HG03571 (cell line): ENCODE data around the gene MYADML2.
"Not testable (repeated sequence)": the region's sequence is repeated elsewhere in the genome, so short reads cannot be mapped to it uniquely, and the experiment has no call there.

ENCODE experiments used
- ATAC-seq: cut with Tn5 transposase; IDR thresholded peaks from one replicate; pipeline ENCODE4 v1.9.1; 2021; ENCODE audit not compliant: unreplicated experiment

Gene MYADML2, protein sequence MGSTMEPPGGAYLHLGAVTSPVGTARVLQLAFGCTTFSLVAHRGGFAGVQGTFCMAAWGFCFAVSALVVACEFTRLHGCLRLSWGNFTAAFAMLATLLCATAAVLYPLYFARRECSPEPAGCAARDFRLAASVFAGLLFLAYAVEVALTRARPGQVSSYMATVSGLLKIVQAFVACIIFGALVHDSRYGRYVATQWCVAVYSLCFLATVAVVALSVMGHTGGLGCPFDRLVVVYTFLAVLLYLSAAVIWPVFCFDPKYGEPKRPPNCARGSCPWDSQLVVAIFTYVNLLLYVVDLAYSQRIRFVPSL

DNA sequence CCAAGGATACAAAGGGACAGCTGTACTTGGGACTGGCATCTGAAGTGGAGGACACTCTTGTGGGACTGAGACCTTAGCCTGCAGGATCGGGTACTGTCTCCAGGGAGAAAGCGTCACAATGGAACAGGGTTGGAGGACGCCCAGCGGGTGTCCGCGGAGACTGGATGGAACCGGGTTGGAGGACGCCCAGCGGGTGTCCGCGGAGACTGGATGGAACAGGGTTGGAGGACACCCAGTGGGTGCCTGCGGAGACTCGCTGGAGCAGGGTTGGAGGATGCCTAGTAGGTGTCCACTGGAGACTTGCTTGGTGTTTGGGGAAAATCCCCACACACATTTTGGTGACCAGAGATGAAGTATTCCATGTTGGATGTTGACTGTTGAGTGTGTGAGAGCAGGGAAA lies at the start of gene MYADML2:
TSS of gene MYADML2 (minus strand) at position 45 of the 400 bp plus-strand sequence. CDS start 5,492 bp downstream, outside the sequence.
- no peak for ATAC-seq

DNA sequence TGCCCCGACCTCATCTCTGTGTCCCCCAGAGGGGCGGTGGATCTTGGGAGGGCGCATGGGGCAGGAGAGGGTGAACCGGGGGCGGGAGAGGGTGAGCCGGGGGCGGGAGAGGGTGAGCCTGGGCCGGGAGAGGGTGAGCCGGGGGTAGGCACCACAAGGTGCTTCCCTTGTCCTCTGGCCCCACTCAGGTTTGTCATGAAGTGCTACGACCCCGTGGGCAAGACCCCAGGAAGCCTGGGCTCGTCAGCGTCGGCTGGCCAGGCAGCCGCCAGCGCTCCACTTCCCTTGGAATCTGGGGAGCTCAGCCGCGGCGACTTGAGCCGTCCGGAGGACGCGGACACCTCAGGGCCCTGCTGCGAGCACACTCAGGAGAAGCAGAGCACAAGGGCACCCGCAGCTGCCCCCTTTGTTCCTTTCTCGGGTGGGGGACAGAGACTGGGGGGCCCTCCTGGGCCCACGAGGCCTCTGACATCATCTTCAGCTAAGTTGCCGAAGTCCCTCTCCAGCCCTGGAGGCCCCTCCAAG lies 49.3 kb upstream of the MYADML2 start:
- ATAC-seq = no peak

- no peak for ATAC-seq
These were observed 48.6 kb upstream of the MYADML2 start for GRCh38 chr17:81995463-81996231.

DNA sequence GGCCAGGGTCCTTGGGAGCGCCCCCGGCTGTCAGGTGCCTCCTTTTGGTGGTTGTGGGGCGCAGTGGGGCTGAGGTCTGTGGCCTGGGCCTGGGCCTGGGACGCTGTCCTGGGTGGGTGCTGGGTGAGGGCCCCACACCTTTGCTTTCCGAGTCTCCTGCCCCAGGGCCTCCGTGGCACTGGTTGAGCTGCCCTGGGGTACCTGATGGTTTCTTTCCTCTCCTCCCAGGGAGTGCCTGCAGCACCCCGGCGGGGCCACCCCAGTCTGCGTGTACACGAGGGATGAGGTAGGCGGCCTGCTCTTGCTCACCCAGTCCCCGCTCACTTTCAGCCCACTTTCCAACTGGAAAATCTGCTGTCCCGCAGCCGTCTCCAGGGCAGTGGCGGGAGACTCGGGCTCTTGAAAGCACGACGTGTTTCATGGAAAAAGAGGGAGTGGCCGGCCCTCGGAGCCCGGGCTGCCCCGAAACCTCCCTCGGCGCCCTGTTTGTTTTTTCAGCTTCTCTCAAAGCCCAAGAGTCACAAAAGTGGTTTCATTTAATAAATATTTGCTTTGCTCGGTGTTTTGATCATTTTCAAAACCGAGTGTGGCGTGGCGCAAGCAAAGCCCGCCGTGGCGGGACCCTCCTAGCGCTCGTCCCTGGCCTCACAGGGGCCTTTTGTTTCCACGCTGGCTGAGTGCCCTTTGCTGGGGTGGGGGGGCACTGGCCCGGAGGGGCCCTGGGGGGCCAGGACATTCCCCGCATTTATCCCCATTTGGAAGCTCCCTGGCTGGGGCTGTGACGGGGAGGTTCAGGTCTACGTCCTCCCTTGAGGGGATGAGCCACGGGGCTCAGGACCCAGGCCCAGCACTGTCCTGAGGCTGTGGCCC lies 47.8 kb upstream of the MYADML2 start:
- no peak for ATAC-seq

- ATAC-seq = no peak
These were observed 46.9 kb upstream of the MYADML2 start for GRCh38 chr17:81993729-81994592.

DNA sequence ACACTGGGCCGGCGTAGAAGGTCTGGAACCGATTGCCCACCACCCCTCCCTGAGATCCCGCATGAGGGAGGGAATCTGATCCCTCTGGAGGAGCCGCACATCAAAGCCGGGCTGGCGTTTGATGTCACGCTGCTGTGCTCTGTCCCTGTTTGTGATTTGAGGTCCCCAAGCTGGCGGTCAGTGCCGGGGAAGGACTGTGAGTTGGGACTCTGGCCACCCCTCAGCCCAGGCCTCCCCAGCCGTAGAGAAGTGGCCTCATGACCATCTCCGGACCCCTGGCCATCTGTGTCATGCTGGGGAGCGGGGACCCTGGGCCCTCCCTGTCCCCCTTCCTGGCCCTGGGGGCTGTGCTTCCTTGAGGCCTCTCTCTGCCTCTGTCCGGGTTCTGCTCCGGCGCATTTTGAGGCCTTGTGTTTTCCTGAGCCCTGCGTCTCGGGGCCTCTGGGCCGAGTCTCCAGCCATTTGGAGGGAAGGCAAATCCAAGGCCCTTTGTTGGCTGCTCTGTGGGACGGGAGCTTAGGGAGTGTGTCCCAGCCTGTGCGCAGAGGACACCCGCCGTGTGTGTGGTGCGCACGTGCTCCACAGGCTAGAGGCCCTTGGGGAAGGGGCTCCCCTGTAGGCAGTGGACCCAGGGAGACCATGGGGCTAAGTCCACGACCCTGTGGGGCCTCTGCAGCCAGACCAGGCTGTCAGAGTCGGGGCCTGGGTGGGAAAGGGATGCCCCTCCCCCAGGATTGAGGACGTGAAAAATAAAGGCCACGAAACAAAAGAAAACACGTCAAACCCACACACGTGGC lies 45.5 kb upstream of the MYADML2 start:
- ATAC-seq = no peak

- no peak for ATAC-seq
These were observed 44.8 kb upstream of the MYADML2 start for GRCh38 chr17:81991684-81992305.

- ATAC-seq = no peak
These were observed 44.0 kb upstream of the MYADML2 start for GRCh38 chr17:81990836-81991683.

DNA sequence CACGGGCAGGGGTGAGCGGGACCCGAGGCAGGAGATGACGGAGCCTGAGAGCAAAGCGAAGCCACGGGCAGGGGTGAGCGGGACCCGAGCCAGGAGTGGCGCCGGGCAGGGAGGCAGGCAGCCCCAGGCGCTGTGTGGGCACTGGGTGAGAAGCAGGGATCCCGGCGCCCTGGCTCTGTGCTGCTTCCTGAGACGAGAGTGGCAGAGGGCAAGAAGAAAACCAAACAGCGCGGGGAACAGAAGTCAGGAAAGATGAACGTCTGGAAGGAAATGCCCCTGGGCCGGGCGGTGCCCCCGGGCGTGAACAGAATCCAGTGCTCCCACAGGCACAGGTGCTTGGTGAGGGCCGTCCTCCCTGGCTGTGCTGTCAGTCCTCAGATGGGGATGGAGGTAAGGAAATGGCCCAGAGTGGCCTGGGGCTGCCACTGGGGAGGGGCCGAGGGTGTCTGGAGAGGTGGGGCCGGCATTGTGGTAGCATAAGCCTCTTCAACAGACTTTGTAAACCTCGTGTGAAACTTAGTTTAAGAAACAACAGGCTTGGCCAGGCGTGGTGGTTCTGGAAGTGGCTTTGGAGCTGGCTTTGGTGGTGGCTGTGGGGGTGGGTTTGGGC lies 40.2 kb upstream of the MYADML2 start:
- no peak for ATAC-seq

DNA sequence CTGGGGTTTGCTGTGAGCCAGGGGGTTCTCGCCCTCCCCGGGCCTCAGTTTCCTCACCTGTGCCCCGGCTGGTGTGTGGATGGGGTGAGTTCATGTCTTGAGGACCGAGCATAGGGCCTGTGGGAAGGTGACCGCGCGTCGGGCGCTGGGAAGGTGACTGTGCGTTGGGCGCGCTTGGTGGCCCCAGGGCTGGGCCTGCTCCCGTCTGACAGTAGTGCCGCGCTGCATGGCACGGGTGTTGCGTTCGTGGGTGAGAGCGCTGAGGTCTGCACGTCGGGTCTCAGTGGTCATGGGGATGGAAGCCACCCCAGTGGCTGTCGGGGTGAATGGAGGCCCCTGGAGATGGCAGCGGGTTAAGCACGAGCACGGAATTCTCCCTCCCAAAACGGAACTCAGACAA lies 39.6 kb upstream of the MYADML2 start:
- ATAC-seq = no peak

DNA sequence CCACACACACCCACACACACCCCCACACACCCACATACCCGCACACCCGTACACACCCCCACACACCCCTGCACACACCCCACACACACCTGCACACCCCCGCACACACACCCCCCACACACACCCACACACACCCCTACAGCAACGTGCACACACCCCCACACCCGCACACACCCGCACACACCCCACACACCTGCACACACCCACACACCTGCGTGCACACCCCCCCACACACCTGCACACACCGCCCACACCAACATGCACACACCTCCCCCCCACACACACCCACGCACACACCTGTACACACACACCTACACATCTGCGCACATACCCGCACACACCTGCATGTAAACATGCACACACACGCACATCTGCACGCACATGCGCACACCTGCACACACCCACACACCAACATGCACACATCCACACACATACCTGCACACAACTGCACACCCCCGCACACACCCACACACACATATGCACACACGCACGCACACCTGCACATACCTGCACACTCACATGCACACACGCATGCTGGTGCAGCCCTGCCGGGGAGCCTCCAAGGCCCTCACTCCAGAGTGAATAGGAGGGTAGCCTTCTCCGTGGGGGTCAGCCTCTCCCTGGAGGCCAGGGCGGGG lies 37.9 kb upstream of the MYADML2 start:
- no peak for ATAC-seq

GRCh38 chr17:81983639-81984373 lies 36.8 kb upstream of the MYADML2 start:
- no peak for ATAC-seq

DNA sequence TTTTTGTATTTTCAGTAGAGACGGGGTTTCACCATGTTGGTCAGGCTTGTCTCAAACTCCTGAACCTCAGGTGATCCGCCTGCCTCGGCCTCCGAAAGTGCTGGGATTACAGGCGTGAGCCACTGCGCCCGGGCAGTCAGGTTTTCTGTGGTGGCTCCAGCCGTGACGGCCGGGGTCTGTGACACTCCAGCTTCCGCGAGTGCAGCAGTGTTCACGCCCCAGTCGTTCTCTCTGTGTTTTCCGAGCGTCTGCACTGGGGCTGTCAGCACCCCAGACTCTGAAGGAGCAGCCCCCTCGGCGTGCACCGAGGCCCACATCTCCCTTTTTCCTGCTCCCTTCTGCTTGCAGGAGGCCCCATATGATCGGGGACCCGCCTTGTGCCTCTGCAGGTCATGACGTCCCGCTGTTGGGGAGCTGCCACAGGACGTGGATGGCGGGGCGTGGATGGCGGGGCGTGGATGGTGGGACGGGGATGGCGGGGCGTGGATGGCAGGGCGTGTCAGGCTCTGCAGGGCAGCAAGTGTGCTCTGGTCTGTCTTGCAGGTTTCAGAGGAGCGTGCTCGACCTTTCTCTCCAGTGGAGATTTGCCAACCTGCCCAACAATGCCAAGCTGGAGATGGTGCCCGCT lies 36.1 kb upstream of the MYADML2 start:
- no peak for ATAC-seq

DNA sequence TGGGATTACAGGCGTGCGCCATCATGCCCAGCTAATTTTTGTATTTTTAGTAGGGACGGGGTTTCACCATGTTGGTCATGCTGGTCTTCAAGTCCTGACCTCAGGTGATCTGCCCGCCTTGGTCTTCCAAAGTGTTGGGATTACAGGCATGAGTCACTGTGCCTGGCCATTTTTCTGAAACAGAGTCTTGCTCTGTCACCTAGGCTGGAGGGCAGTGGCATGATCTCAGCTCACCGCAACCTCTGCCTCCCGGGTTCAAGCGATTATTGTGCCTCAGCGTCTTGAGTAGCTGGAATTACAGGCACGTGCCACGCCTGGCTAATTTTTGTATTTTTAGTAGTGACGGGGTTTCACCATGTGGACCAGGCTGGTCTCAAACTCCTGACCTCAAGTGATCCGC lies 34.5 kb upstream of the MYADML2 start:
- not testable (repeated sequence) for ATAC-seq

GRCh38 chr17:81980707-81981343 lies 33.8 kb upstream of the MYADML2 start:
- no peak for ATAC-seq

- no peak for ATAC-seq
These were observed 33.1 kb upstream of the MYADML2 start for GRCh38 chr17:81980122-81980521.
